Right renal pelvis (tissue), 4 donors: ENCODE measurements around the gene STEAP2. TPM values are rescaled to one million over a fixed set of nuclear protein-coding genes. Genes with fewer than 3 reads are reported as not detected.
"Not testable (repeated sequence)": the region's sequence is repeated elsewhere in the genome, so short reads cannot be mapped to it uniquely, and the experiment has no call there.

Experiments used
- DNase-seq, 4 donors: peaks; one replicate each; pipeline ENCODE4 v3.0.0-alpha.2; 2013; ENCODE audit warnings: low read depth in 4 of 4, low spot score in 3 of 4, missing footprints in 1 of 4
- polyA plus RNA-seq, 4 donors: library from polyadenylated mRNA; unstranded; fragments of 120-200 nt; gene quantifications; one replicate each; pipeline ENCODE4 v1.2.1, GENCODE V29; 2013; ENCODE audit not compliant: insufficient read length in 4 of 4

The STEAP2 gene
- 10 to 100 TPM; 11.3 to 17.6 (median 12.0) TPM for polyA plus RNA-seq

DNA sequence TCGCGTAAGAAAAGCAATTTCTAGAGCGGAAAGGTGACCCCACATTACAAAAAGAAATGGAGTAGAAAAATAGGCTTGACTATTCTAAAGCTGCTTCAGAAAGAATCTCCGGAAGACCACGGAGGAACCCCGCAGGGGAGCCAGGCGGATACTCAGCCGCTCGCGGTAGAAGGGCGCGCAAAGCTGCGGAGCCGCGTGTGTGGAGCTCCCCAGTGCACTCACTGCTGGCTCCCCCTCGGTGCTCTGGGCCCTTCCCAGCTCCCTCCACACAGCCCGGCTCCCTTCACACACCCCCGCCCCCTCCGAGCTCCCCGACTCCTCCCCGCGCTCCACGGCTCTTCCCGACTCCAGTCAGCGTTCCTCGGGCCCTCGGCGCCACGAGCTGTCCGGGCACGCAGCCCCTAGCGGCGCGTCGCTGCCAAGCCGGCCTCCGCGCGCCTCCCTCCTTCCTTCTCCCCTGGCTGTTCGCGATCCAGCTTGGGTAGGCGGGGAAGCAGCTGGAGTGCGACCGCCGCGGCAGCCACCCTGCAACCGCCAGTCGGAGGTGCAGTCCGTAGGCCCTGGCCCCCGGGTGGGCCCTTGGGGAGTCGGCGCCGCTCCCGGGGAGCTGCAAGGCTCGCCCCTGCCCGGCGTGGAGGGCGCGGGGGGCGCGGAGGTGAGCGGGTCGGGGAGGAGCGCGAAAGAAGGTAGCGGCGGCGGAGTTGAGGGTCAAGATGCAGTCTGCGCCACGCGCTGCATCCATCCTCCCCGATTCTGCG lies at the start of gene STEAP2:
Gene STEAP2, plus strand, starts transcription at position 350 of the 758 bp plus-strand sequence. CDS start 13,343 bp downstream, outside the sequence.
- peak; percentile 70 to 73 (median 72) for DNase-seq

DNA sequence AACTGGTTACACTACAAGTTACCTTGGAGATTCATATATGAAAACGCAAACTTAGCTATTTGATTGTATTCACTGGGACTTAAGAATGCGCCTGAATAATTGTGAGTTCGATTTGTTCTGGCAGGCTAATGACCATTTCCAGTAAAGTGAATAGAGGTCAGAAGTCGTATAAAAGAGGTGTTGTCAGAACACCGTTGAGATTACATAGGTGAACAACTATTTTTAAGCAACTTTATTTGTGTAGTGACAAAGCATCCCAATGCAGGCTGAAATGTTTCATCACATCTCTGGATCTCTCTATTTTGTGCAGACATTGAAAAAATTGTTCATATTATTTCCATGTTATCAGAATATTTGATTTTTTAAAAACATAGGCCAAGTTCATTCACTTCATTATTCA lies 48.0 kb upstream of the STEAP2 start:
- no peak for DNase-seq

DNA sequence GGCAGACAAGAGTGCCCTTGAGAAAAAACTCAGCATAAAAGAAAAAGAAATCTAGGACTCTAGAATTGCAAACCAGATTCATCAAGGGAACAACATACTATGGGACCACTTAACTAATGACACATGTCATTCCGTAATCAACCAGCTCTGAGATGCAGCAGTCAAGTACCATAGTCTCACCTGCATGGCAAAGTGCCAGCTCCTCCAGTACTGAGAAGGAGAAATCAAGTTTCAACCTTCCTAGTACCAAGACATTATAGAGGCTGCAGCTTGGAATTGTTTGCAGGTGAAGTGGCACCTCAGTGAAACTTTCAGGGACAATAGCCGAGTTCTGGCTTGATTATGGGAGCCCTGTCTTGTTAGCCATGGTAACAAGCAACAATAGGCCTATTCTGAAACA lies 45.8 kb upstream of the STEAP2 start:
- DNase-seq, result no peak

DNA sequence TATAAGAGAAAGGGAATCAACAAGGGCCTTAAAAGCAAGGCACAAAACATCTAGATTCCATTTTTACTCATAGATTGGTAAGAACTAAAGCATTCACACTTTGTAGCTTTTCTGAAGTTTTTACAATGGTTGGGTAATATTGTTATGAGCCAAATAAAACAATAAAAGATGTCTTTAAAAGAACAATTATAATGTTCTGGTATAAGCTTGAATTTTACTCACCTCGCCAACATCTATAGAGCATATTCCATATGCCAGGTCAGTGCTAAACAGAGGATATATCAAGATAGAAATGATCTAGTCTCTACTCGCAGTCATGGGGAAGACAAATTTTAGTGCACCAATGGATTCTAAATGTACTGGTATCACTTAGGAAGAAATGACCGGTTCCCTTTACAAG lies 45.4 kb upstream of the STEAP2 start:
- no peak for DNase-seq

DNA sequence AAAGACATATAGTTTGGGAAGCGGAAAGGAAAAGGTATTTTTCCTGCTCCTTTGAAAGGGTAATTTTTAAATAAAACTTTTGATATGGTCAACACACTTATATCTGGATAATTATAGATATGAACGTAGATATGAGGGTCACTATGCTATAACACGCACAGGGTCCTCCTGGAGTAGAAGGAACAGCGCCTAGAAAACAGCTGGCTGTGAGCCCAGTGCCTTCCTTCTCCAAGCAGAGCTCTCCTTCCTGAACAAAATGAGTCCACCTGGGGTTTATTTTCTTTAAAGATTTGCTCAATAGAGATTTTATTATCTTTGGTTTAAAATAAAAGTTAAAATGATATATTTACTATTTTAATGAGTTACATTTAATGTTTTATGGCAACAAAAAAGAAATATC lies 44.2 kb upstream of the STEAP2 start:
- no peak for DNase-seq

DNA sequence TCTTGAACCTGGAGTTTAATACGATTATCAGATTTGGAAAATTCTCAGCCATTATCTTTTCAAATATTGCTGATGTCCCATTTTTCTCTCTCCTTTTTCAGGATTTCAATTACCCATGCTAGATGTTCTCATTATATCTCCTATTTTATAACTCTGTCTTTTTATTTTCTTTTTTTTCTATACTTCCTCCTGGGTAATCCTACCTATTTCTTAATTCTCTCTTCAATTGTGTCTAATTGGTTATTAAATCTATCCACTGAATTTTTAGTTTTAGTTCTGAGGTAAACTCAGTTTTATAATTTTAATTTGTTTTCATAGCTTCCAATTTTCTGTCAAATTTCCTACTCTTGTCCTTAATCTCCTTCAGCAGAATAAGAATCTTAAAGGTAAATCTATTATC lies 41.6 kb upstream of the STEAP2 start:
- DNase-seq, result no peak

DNA sequence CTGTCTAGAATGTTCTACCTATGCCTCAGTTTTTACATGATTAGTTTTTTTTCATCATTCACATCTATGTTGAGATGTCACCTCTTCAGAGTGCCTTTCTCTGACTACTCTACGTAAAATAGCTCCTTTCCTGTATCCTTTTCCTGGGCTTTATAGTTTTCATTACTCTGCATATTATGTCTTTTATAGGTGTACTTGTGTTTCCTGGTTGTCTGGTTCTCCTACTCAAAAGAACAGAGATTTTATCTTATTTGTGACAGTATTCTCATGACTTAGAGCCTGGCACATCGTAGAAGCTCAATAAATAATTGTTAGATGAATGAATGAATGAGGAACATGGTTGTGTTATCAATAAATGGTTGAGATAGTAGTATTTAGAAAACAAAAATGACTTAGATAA lies 39.4 kb upstream of the STEAP2 start:
- DNase-seq, result no peak

DNA sequence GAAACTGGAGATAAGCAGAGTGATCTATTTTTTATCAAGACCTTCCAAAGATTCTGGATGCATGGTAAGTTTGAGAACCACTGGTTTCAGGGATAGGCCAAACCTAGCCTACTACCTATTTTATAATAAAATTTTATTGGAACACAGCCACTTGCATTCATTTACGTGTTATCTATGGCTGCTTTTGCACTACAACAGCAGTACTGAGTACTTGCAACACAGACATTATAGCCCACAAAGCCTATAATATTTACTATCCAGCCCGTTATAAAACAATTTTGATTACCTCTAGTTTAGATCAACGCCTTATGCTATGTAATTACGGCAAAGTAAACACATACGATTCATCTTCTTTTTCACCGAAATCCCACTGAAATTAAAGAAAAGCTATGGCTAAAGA lies 38.9 kb upstream of the STEAP2 start:
- DNase-seq, result no peak

DNA sequence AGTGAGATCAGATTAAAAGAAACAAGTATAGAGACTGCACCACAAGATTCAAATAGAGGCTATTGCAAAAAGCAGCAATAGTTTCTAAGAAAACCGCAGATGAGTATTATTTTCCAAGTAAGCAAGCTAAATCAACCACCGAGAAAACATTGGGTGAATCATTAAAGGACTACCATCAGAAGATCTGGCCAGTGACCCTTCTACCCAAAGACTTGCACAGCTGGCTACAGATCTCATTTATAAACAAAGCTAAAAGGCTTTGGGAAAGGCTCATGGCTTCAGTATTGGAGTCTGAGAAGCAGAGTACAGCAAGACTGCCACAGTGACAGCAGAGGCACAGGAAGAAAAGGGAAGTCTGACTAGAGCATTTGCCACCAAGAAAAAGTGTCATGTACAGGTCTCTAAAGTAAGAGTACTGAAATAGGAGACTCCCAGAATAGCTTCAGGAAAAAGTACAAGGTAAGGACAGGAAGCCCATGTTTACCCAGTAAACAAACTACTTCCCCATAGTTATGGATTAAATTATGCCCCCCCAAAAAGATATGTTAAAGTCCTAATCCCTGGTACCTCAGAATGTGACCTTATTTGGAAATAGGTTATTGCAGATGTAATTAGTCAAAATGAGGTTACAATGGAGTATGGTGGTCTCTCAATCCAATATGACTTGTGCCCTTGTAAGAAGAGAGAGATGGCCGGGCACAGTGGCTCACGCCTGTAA lies 38.3 kb upstream of the STEAP2 start:
- DNase-seq, result no peak

DNA sequence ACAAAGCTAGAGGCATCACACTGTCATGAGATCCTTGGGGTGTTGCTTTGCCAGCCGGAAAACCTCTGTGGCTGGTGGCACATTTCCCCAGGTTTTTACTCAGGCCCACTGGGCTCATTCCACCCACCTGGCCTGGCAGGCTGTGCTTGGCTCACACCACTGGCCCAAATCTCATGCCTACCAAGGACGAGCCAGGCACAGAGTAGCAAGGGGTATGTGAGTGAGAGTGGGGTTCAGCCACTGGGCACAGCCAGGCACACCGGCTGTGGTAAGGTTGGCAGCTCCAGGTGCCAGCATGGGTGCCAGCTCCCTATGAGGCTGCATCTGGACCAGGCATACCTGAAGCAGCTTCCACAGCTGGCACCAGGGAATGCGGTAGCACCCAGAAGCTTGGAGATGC lies 35.9 kb upstream of the STEAP2 start:
- DNase-seq, result no peak

DNA sequence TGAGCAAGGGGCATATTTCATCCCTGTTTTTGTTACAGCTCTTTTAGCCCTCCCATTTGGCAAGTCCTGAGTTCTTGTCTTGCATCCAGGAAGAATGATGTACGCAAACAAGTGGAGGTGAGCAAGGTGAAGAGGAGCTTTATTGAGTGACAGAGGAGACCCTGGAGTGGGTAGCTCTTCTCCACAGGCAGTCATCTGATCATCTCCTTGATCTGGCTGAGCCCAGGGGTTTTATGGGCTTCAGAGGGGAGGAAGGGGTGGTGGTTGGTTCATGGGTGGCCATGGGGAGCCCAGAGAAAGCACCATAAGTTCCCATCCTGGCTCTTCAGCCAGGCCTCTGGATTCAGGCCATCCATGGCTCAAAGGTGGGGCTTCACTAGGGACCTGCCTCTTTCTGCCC lies 35.3 kb upstream of the STEAP2 start:
- no peak for DNase-seq

DNA sequence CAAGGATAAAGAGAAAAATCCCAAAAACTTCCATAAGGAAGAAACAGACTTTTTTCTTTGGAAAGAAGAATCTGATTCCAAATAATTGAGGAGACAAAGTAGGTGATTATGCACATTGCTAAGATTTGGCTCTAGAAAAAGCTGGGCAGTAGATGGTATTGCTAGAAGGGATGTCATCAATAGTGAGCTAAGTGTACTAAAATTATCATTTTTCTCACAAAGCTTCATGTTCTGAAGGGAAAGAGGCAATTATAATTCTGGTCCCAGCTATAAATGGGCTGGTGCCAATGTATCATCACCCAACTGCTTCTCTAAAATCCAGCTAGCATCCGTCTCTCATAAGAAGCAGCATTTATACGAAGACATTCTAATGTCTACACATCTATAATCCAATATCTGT lies 33.4 kb upstream of the STEAP2 start:
- no peak for DNase-seq

DNA sequence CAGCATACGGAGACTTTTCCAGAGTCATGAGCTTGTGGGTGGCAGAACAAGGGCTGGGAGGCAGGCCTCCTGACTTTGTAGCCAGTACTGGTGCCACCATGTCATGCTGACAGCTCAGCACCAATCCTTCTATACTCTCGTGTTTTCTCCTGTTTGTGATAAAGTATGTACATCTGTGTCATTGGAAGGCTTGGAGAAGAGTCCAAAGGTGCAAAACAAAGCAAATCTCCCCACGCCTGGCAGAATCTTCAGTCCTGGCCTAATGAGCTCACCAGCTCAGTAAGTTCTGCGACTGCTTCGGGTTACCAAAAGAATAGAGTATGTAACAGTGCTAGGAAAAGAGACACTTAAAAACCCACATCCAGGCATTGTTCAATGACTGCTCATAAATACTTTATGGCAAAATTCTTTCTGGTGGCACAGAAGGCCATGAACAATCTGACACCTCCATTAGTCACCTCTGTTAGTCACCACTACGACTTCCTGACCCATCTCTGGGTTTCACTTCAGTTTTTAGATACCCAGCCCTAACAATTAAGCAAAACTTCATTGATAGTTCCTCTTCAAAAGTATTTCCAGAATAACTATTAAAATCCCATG lies 32.8 kb upstream of the STEAP2 start:
- DNase-seq, result no peak

DNA sequence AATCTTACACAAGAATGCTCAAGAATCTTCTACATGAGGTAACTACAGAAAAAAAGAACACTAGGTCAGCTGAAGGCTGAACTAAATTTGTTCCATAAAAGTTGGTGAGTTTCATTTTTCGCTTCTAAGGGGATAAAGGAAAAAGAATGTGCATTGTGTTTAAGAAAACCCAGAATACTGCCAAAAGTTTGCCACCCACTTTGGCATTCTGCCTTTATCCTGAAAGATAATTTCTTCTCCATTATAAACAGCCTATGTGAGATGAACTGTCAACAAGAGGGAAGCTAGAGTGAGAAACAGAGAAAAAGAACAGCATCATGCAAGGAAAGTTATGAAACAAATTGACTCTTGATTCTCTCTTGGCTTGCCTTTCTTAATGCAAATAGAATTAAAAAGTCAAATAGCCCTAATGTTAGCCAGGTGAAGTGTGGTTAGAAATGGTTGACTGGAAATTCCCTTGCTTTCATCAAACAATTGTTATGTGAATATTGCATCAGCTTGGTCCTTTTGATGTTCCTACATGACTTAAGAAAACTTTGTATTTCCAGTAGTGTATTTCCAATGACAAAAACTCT lies 31.4 kb upstream of the STEAP2 start:
- DNase-seq, result no peak

DNA sequence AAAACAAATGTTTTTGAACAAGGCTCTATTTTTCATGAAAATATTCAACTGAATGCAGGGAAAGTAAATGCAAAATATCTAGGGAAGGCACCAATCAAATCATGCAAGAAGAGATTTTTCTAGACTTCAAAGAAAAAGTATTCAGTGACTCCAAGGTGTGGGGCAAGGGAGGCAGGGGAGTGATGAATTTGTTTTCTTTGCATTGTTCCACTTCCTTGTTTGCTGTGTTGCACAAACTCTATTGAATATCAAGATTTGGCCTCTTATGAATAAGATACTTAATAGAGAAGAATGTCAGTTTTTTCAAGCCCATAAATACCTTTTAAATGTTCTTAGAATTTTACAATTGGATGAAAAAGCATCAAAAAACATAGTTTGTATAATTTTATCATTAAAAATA lies 30.9 kb upstream of the STEAP2 start:
- no peak for DNase-seq

DNA sequence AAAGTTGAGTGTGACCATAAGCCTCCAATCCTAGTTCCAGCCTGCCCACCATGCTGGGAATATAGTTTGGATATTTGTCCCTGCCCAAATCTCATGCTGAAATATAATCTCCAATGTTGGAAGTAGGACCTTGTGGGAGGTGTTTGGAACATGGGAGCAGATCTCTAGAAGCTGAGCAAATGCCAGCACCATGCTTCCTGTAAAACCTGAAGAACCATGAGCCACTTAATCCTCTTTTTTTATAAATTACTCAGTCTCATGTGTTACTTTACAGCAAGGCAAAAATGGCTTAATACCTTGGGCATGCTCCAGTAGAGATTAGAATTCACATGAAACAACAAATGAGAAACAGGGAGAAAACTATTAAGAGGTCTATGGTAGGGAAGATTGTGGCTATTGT lies 30.1 kb upstream of the STEAP2 start:
- DNase-seq, result no peak

DNA sequence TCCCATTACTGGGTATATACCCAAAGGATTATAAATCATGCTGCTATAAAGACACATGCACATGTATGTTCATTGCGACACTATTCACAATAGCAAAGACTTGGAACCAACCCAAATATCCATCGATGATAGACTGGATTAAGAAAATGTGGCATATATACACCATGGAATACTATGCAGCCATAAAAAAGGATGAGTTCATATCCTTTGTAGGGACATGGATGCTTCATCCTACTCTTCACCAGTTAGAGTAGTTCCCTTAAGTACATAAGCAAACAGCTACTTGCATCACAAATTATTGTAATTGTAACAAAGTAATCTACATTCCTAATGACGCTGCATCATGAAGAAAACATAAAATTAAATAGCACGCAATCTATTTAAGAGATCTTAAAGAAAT lies 25.2 kb upstream of the STEAP2 start:
- not testable (repeated sequence) for DNase-seq

DNA sequence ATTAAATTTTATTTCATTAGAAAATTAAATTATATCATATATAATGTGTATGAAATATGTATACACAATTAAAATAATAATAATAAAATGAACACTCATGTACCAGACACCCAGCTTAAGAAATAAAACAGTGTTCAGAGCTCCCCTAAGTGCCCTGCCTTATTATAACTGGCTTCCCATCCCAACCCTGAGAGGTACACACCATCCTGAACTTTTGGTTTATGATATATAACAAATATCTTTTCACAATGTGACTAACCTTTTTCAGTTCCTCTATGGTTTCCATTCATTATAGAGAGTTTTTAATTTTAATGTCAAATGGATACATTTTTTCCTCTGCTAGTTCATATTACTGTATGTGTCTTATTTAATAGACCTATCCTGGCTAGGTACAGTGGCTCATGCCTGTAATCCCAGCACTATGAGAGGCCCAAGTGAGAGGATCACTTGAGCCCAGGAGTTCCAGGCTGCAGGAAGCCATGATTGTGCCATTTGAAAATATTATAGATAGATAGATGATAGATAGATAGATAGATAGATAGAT lies 24.0 kb upstream of the STEAP2 start:
- DNase-seq, result no peak

DNA sequence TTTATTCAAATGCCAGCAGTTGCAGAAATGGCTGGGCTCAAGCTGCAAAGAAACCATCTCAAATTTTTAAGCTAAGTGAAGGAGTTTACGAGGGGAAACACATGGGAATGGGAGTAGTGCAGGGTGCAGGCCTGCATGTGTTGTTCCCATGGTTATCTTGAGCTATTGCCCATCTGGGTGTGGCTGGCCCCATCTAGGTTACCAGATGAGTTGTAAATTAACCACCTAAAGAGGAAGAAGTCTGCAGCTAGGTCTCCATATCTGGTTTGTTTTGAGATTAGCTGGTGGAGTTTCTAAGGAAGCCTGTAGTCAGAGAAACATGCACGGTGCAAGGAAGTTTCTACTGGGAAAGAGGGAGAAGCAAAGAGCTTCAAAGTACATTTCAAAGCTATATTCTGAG lies 23.3 kb upstream of the STEAP2 start:
- no peak for DNase-seq

DNA sequence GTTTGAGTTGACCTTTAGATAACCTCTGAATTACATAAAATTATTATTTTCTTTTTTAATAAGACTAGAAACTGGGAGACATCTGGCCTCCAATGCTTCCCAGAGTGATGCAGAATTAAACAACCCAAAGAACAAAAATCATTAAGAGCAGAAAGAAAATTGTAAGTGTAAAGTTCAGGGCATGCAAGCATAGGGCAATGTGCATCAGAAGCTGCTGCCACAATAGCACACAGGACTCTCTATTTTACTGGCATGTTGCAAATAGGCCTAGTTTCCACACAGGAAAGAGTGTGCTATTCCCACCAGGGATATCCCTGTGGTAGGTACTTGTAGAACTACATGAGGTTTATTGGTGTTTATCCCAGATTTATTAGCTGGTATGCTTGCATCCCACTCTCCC lies 20.5 kb upstream of the STEAP2 start:
- no peak for DNase-seq

DNA sequence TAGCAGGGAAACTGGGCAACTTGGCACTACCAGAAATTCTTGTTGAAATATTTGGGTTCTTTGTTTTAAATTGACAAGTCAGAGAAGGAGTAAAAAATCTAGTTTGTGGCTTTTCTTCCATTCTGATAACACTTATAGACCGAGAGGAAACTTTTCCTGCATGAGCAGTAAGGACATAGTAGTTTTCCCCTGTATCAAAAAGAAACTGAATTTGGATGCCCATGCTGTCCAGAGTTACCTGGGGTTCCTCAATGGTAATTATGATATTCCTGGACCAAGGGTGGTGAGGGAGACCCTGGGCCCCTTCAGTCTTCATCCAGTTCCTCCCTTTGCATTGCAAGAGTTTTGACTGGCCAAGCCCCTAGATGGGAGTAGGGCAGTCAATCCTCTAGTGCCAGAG lies 19.9 kb upstream of the STEAP2 start:
- DNase-seq, result no peak
